GM12801 (cell line): ENCODE data around the gene APOOL.

Experiments
- TF ChIP-seq, protein P1 (sequence below): IDR thresholded peaks from one replicate; pipeline ENCODE4 v1.5.1; 2011; ENCODE audit warnings: control low read depth; ENCODE audit not compliant: insufficient read length; ENCODE audit errors: extremely low read depth

The APOOL gene

DNA sequence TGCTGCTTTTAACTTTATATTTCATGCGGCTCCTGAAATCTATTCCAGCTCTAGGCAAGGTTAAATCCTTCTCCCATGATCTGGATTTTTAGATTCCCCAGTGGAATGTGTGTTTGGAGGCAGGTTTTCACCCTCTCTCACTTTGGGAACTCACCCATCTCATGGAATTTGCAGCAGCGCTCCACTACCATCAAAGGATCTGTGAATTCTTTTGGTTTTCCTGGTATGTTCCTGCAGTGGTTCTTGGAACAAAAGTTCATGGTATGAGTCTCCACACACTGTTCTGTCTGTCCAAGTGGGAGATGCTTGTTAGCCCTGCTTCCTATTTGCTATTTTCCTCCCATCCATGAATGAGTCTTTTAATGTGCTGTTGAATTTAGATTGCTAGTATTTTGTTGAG lies 14.0 kb downstream of the APOOL start:
- TF ChIP-seq, protein P1, sequence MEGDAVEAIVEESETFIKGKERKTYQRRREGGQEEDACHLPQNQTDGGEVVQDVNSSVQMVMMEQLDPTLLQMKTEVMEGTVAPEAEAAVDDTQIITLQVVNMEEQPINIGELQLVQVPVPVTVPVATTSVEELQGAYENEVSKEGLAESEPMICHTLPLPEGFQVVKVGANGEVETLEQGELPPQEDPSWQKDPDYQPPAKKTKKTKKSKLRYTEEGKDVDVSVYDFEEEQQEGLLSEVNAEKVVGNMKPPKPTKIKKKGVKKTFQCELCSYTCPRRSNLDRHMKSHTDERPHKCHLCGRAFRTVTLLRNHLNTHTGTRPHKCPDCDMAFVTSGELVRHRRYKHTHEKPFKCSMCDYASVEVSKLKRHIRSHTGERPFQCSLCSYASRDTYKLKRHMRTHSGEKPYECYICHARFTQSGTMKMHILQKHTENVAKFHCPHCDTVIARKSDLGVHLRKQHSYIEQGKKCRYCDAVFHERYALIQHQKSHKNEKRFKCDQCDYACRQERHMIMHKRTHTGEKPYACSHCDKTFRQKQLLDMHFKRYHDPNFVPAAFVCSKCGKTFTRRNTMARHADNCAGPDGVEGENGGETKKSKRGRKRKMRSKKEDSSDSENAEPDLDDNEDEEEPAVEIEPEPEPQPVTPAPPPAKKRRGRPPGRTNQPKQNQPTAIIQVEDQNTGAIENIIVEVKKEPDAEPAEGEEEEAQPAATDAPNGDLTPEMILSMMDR, result no peak

GRCh38 chrX:85018471-85018870 lies 14.8 kb downstream of the APOOL start:
- TF ChIP-seq, protein P1, result no peak

- TF ChIP-seq, protein P1, result no peak
Observed at GRCh38 chrX:85020216-85020615, 16.5 kb downstream of the APOOL start.

- TF ChIP-seq, protein P1, result no peak
Observed at GRCh38 chrX:85024044-85024443, 20.4 kb downstream of the APOOL start.

- TF ChIP-seq, protein P1, result no peak
Observed at GRCh38 chrX:85024562-85024961, 20.9 kb downstream of the APOOL start.

GRCh38 chrX:85026170-85026569 lies 22.5 kb downstream of the APOOL start:
- TF ChIP-seq, protein P1, result no peak

GRCh38 chrX:85029043-85029442 lies 25.4 kb downstream of the APOOL start:
- TF ChIP-seq, protein P1, result no peak

GRCh38 chrX:85031505-85031904 lies 27.8 kb downstream of the APOOL start:
- TF ChIP-seq, protein P1, result no peak
